Measurements from ENCODE around the gene SPTBN2.

DNA sequence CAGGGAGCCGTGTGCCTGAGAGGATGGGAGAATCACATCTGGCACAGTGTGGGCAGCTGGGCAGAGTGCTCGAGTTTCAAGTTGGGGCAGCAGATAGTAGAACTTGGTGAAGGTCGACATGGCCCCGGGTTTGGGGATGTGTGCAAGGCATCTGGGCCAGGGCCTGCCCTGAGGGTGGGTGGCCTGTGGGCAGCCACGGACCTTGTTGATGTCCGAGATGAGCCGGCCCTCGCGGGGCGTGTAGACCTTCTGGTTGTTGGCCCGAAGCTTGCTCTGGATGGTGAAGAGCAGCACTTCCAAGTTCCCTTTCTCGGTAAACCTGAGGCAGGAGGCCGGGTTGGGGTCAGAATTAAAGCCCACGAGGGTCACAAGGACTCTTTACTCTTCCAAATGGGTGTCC is 20.3 kb downstream of the SPTBN2 start:
- TF ChIP-seq POLR2A (IDR thresholded peaks at IDR 0.05) (no peak), EP300 (IDR thresholded peaks at IDR 0.05) (no peak)
- TF ChIP-seq, protein P1, sequence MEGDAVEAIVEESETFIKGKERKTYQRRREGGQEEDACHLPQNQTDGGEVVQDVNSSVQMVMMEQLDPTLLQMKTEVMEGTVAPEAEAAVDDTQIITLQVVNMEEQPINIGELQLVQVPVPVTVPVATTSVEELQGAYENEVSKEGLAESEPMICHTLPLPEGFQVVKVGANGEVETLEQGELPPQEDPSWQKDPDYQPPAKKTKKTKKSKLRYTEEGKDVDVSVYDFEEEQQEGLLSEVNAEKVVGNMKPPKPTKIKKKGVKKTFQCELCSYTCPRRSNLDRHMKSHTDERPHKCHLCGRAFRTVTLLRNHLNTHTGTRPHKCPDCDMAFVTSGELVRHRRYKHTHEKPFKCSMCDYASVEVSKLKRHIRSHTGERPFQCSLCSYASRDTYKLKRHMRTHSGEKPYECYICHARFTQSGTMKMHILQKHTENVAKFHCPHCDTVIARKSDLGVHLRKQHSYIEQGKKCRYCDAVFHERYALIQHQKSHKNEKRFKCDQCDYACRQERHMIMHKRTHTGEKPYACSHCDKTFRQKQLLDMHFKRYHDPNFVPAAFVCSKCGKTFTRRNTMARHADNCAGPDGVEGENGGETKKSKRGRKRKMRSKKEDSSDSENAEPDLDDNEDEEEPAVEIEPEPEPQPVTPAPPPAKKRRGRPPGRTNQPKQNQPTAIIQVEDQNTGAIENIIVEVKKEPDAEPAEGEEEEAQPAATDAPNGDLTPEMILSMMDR (IDR thresholded peaks at IDR 0.05), result no peak

All from ovary (tissue), 3 donors.